Stimulated activated CD8-positive, alpha-beta memory T cell treated with anti-CD3 and anti-CD28 coated beads, Interleukin-12 subunit alpha, Interleukin-12 subunit beta, amount 100 ng/mL, for 24 hours (primary cell): Measurements from ENCODE around the gene INKA1.
"Not testable (repeated sequence)": the region's sequence is repeated elsewhere in the genome, so short reads cannot be mapped to it uniquely, and the experiment has no call there.

Source experiments
- DNase-seq: peaks from one replicate; pipeline ENCODE4 v3.0.0-alpha.2; 2020; ENCODE audit errors: extremely low read depth

Gene INKA1

DNA sequence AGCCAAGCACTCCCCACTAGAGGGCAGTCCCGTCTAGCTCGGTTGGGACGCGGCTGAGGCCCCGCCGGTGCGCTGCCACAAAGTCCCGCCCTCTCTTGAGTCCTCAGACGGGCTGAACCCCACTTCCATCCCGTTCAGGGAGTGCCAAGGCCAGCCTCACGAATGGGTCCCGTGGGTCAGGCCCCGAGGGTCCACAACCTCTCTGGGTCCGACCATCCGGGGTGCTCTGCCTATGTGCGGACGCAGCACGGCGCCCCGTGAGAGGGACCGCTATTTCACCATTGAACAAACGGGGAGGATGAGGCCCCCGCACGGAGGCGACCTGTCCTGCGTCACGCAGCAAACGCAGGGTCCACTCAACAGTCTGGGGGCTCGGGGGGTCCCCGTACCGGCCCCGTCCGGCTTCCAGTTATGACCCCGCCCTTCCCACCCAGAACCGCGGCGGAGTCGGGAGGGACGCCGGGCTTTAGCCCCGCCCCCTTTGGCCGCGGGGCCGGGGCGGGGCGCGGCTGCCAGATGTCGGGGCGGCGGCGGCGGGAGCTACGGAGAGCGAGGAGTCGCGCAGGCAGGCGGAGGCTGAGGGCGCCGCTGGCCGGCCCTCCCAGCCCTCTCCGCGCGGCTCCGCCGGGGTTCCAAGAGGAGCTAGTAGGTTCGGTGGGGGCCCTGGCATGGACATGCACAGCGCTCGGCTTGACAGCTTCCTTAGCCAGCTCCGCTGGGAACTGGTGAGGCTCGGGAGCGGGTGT is at the start of gene INKA1:
INKA1 (plus strand) TSS at position 543 of the 746 bp plus-strand sequence; CDS start at position 675, 132 bp downstream.
- peak; percentile 66 for DNase-seq

DNA sequence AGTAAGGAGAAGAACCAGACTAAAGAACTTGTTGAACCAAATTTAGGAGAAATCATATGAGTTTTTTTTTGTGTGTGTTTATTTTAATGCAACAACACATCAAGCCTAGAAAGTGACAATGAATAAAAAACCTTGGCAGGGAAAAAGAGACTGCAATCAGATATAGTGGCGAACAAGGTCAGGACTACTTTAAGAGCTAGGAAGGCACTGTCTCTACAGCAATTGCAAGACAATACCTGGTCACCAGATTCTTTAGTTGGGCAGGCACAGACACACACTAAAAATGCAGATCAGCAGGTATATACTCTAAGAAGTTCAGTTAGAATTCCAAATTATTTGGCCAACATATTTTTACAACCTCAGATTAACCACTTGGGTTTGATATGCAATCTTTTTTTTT is 48.5 kb upstream of the INKA1 start:
- no peak for DNase-seq

DNA sequence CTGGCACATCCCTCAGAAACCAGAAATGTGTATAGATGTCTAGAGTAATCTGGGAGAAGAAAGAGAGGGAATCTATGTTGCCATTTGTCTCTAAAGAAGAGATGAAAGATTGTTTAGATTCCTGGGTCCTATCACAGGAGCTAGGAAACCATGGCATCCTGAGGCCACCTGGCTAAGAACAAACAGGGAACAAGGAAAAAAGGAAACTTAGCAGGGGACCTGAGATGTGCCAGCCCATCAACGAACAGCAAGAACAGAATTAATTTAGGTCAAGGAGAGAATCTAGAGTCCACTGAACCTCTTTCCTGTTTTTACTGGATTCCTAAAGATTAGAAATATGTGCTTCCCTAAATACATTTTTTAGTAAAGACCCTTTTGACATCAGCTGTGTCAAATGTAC is 47.0 kb upstream of the INKA1 start:
- DNase-seq, result no peak

GRCh38 chr3:49757197-49757596 is 45.9 kb upstream of the INKA1 start:
- no peak for DNase-seq

DNA sequence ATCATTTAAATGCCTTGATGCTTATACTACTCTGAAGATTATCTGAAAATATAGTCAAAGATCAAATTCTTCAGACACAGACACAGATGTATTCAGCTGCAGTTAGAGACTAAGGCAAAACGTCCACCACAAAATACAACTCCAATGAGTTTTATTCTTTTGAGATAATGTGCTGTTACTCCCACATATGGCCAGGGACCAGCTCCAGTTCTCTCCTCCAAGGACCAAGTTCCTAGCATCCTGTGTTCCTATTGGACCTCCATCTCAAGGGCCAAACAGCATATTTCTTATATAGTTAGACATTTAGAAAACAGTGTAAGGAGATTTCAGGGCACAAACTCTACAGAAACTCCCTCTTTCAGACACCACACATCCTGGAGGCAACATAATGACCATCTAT is 43.8 kb upstream of the INKA1 start:
- DNase-seq, result no peak

DNA sequence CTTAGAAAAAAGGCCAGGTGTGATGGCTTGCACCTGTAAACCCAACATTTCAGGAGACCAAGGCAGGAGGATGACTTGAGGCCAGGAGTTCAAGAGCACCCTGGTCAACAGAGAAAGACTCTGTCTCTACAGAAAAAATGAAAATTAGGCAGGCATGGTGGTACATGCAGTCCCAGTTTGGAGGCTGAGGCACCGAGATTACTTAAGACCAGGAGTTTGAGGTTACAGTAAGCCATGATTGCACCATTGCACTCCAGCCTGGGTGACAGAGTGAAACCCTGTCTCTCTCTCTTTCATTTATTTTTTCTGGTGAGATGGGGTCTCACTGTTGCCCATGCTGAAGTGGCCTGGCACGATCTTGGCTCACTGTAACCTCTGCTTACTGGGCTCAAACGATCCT is 41.4 kb upstream of the INKA1 start:
- no peak for DNase-seq

GRCh38 chr3:49763981-49764380 is 39.1 kb upstream of the INKA1 start:
- DNase-seq, result no peak

DNA sequence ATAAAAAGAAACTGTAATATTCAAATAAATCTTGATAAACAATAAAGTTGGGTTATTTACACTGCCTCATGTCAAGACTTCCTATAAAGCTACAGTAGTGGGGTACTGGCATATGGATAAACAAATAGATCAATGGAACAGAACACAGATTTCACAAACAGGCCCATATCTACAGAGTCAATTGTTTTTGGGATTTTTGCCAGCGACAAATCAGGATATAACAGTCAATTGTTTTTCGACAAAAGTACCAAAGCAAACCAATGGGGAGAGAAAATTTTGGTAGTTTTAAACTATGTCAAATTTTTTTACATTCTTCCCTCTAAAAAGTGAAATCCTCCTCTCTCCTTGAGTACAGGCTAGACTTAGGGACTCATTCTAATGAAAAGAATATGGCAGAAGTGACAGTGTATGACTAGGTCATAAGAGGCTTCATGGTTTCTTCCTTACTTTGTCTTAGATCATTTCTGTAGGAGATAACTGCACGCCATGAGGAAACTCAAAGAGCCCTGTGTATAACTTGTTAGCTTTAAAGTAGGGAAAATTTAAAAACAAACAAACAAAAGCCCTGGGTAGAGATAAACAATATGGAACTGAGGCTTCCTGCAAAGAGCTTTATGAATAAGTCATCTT is 33.7 kb upstream of the INKA1 start:
- no peak for DNase-seq

GRCh38 chr3:49769926-49770325 is 33.1 kb upstream of the INKA1 start:
- DNase-seq, result no peak

DNA sequence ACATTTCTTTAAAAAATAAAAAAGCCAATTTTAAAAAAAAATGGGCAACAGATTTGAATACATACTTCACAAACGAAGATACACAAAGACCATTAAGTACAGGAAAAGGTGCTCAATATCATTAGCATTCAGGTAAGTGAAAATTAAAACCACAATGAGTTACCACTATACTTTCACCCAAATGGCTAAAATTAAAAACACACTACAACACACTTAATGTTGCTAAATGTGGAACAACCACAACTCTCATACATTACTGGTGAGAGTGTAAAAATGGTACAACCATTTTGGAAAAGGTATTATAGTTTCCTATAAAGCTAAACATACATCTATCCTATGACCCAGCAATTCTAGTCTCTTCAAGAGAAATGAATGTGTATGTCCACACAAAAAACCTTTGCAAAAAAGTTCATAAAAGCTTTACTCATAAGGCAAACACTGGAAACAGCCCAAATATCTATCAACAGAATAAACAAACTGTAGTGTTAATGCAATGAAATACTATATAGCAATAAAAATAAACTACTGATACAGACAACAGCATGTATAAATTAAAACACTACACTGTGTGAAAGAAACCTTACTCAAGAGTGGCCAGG is 31.6 kb upstream of the INKA1 start:
- no peak for DNase-seq

GRCh38 chr3:49772703-49773102 is 30.4 kb upstream of the INKA1 start:
- DNase-seq, result no peak

GRCh38 chr3:49775538-49775937 is 27.5 kb upstream of the INKA1 start:
- DNase-seq, result no peak

DNA sequence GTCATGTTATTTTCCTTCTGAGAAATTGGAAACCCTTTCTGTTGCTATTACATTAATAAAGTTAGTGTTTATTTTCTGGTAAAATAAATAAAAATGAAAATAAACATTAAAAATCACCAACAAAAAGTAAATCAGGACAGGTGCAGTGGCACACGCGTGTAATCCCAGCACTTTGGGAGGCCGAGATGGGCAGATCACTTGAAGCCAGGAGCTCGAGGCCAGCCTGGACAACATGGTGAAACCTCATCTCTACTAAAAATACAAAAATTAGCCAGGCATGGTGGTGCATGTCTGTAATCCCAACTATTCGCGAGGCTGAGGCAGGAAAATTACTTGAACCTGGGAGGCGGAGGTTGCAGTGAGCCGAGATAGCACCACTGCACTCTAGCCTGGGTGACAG is 27.0 kb upstream of the INKA1 start:
- DNase-seq, result not testable (repeated sequence)

GRCh38 chr3:49779358-49780079 is 23.5 kb upstream of the INKA1 start:
- DNase-seq, result no peak

- DNase-seq, result no peak
These were observed 22.7 kb upstream of the INKA1 start for GRCh38 chr3:49780080-49780974.

GRCh38 chr3:49780975-49781365 is 22.1 kb upstream of the INKA1 start:
- DNase-seq, result not testable (repeated sequence)

DNA sequence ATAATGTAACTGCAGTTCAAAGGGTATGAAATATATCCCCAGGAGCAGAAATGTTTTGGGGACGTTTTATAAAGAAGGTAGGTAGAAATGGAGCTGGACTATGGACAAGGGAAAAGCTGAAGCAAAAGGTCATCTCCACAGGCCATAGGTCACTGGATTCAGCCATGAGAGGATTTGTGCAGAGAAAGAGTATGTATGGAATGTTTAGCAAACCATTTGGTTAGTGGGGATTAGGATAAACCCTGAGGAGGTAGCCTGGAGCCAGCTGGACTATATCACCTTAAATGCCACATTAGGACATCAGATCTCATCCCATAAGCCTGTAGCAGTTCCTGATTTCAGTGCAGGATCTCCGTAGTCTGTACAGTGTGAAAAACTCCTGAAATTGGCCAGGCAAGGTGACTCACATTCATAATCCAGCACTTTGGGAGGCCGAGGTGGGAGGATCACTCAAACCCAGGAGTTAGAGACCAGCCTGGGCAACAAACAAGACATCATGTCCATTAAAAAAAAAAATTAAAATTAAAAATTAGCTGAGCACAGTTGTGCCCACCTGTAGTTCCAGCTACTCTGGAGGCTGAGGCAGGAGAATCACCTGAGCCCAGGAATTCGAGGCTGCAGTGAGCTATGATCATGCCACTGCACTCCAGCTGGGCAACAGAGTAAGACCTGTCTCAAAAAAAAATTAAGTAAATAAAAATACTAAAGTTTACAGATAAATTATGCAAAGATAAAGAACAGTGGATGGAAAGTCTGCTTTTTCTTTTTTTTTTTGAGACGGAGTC is 21.5 kb upstream of the INKA1 start:
- no peak for DNase-seq

GRCh38 chr3:49782277-49782676 is 20.8 kb upstream of the INKA1 start:
- not testable (repeated sequence) for DNase-seq

DNA sequence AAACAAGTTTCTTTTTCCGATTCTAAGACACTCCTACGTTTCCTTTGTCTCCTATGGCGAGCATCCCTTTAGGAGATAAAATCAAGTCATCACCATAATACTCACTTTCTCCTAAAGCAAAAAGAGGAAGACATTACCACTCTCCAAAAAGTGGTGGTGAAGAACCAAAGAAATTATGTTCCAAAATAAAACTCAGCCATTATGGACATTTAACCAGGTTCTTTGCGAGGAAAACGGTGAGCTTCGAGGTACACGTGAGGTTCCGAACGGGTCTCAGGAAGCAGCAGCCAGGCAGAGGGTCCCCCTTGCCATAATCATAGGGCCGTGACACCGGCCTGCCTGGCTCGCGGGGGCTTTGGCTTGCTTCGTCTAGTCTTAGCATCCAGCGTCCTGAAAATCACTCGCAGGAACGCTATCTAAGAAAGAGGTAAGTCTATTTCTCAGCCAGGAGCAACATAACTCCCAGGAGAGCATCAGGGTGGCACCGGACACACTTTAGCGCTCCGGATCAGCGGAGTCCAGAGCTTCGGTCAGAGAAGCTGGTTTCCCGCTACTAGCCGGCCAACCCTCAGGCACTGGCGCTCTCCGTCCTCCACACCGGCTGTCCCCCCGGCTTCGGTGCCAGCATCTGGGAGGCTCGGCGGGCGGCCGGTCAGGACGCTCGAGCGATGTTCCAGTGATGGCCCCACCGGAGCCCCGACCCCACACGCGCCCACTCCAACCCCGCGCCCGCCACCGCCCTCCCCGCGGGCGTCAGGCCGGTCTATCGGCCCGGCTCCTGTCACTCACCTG is 17.3 kb upstream of the INKA1 start:
- no peak for DNase-seq
